ENCODE data around the gene GMDS.

Gene GMDS

DNA sequence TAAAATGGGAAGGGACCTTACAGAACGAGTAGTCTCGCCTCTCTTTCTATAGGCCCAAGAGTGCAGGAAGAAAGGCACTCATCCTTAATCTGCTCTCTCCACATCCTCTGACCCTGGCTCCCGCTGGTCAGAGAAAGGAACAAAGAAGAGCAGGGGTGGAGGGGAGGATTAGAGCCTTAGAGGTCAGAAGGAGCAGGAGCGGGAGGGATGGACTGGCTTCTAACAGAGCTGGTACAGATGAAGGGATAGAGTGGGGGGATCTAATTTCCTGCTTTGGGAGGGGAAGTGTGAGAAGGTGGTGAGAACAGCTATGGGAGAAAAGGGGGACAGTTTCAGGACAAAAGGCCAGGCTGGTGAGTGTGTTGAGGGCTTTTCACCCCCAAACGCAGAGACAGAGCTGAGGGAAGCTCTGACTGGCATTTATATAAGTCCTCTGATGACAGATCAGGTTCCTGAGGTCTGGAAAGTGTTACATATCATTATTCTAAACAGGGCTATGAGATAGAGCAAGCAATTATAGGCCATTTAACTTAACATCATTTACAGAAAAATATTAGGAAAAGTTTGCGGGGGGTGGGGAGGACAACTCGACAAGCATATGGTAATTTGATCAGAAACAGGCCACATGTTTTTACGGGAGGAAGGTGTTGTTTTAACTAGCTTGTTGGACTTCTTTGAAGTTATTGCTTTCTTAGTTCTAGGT lies 524.6 kb downstream of the GMDS start:
- H3K27me3 ChIP-seq (ENCODE audit: control insufficient read depth, insufficient read depth, low read length), result no peaks in the 10 kb centered on the region
- H3K79me2 ChIP-seq, result no peaks in the 10 kb centered on the region
- H3K9ac ChIP-seq, result no peak overlapping the region
- H3K4me2 ChIP-seq (ENCODE audit: low read length), result no peak overlapping the region
- no peaks in the 10 kb centered on the region for H3K36me3 ChIP-seq (ENCODE audit: control insufficient read depth, insufficient read depth, low read length)
- H3K4me3 ChIP-seq (ENCODE audit: low read depth, low read length), result no peak overlapping the region
- no peak overlapping the region for H3K27ac ChIP-seq
- no peak overlapping the region for H2AFZ ChIP-seq
- no peaks in the 10 kb centered on the region for H3K4me1 ChIP-seq
- no peaks in the 10 kb centered on the region for H3K9me3 ChIP-seq (ENCODE audit: control insufficient read depth, low read length)
- TF ChIP-seq, protein P1, sequence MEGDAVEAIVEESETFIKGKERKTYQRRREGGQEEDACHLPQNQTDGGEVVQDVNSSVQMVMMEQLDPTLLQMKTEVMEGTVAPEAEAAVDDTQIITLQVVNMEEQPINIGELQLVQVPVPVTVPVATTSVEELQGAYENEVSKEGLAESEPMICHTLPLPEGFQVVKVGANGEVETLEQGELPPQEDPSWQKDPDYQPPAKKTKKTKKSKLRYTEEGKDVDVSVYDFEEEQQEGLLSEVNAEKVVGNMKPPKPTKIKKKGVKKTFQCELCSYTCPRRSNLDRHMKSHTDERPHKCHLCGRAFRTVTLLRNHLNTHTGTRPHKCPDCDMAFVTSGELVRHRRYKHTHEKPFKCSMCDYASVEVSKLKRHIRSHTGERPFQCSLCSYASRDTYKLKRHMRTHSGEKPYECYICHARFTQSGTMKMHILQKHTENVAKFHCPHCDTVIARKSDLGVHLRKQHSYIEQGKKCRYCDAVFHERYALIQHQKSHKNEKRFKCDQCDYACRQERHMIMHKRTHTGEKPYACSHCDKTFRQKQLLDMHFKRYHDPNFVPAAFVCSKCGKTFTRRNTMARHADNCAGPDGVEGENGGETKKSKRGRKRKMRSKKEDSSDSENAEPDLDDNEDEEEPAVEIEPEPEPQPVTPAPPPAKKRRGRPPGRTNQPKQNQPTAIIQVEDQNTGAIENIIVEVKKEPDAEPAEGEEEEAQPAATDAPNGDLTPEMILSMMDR (IDR thresholded peaks at IDR 0.05), result no peak

DNA sequence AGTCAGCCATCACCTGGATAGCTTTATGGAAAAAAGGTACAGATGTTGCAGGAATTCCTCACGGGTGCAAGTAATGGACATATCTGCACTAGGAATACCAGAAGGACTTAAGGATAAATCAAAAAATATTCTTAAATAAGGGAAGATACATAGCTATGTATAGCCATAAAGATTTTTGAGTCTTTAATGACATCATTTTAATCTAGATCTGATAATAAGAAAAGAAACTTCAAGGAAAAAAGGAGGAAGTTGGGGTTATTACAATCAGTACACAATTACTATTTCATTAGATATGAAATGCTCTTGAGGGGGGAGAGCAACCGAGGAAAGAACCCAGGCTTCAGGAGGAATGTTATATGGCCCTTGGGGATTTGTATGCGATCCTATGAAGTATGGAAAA lies 525.5 kb downstream of the GMDS start:
- TF ChIP-seq, protein P1 (IDR thresholded peaks at IDR 0.05), result no peak
- H3K79me2 ChIP-seq, result no peaks in the 10 kb centered on the region
- no peaks in the 10 kb centered on the region for H3K36me3 ChIP-seq (ENCODE audit: control insufficient read depth, insufficient read depth, low read length)
- H3K4me3 ChIP-seq (ENCODE audit: low read depth, low read length), result no peak overlapping the region
- H3K4me1 ChIP-seq, result no peaks in the 10 kb centered on the region
- H3K27me3 ChIP-seq (ENCODE audit: control insufficient read depth, insufficient read depth, low read length), result no peaks in the 10 kb centered on the region
- H3K4me2 ChIP-seq (ENCODE audit: low read length), result no peak overlapping the region
- no peaks in the 10 kb centered on the region for H3K9me3 ChIP-seq (ENCODE audit: control insufficient read depth, low read length)
- no peak overlapping the region for H3K9ac ChIP-seq
- no peak overlapping the region for H2AFZ ChIP-seq
- H3K27ac ChIP-seq, result no peak overlapping the region

DNA sequence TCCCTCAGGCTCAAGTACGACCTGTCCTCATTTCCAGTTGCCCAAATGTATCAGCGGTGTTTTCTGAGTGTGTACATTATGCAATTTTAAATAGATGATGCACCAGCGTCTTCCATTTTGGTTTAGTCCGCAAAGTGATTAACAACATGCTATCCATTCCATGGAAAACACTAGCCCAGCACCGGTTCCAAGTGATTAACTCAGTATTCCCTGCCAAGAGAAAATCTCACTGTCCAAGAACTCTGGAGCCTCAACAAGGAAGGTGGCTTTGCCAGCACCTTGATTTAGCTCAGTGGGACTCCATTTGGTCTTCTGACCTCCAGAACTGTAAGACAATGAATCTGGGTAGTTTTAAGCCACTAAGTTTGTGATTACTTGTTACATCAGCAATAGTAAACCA lies 528.5 kb downstream of the GMDS start:
- Histone ChIP-seq H3K9ac (no peak overlapping the region), H3K27ac (no peak overlapping the region), H3K4me3 (ENCODE audit: low read depth, low read length) (no peak overlapping the region), H3K36me3 (ENCODE audit: control insufficient read depth, insufficient read depth, low read length) (no peaks in the 10 kb centered on the region), H3K4me1 (no peaks in the 10 kb centered on the region), H3K4me2 (ENCODE audit: low read length) (no peak overlapping the region), H3K79me2 (no peaks in the 10 kb centered on the region), H3K9me3 (ENCODE audit: control insufficient read depth, low read length) (no peaks in the 10 kb centered on the region), H3K27me3 (ENCODE audit: control insufficient read depth, insufficient read depth, low read length) (no peaks in the 10 kb centered on the region), H2AFZ (no peak overlapping the region)
- TF ChIP-seq, protein P1 (IDR thresholded peaks at IDR 0.05), result no peak

DNA sequence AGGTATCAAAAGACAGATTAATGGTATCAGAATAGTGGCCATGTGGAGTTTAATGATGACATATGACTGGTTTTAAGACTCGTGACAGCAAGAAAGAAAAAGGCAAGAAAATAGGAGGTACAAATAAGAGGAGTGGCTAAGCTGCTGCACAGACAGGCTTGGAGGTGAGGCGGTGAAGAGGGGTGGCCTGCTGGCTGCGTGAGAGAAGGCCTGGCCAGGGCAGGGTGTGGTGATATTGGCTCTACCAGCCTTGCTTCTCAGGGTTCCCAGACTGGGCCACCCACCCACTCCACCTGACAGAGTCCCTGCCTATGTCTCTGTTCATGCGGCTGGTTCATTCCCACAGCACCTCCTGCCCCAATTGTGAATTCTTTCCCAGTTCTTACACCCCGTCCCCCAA lies 529.0 kb downstream of the GMDS start:
- Histone ChIP-seq H3K4me3 (ENCODE audit: low read depth, low read length) (no peak overlapping the region), H2AFZ (no peak overlapping the region)

More for the DNA sequence above, 529.0 kb downstream of the GMDS start:
- H3K27ac ChIP-seq, result no peak overlapping the region
- H3K36me3 ChIP-seq (ENCODE audit: control insufficient read depth, insufficient read depth, low read length), result no peaks in the 10 kb centered on the region
- H3K4me2 ChIP-seq (ENCODE audit: low read length), result no peak overlapping the region
- TF ChIP-seq, protein P1 (IDR thresholded peaks at IDR 0.05), result no peak
- H3K79me2 ChIP-seq, result no peaks in the 10 kb centered on the region
- H3K9ac ChIP-seq, result no peak overlapping the region
- H3K9me3 ChIP-seq (ENCODE audit: control insufficient read depth, low read length), result no peaks in the 10 kb centered on the region
- H3K4me1 ChIP-seq, result no peaks in the 10 kb centered on the region
- no peaks in the 10 kb centered on the region for H3K27me3 ChIP-seq (ENCODE audit: control insufficient read depth, insufficient read depth, low read length)
